ENCODE data around the gene MRPS15.
"Not testable (repeated sequence)": the region's sequence is repeated elsewhere in the genome, so short reads cannot be mapped to it uniquely, and the experiment has no call there.

Gene MRPS15

GRCh38 chr1:36487906-36488305, 23.7 kb upstream of the MRPS15 start:
- no peak for TF ChIP-seq CTCF (IDR thresholded peaks at IDR 0.05; ENCODE audit: low read length, missing control alignments)
- no peak overlapping the region for H3K4me3 ChIP-seq (replicated peaks; ENCODE audit: low read depth, low read length)
- no peak for DNase-seq (ENCODE audit: low read depth)

- not testable (repeated sequence) for H3K4me3 ChIP-seq (replicated peaks; ENCODE audit: low read depth, low read length); DNase-seq (ENCODE audit: low read depth)
Measured at GRCh38 chr1:36487336-36487725, 23.1 kb upstream of the MRPS15 start.

GRCh38 chr1:36486439-36487335, 22.5 kb upstream of the MRPS15 start:
- no peak for TF ChIP-seq CTCF (IDR thresholded peaks at IDR 0.05; ENCODE audit: low read length, missing control alignments)
- no peak overlapping the region for H3K4me3 ChIP-seq (replicated peaks; ENCODE audit: low read depth, low read length)
- peak; percentile 46 for DNase-seq (ENCODE audit: low read depth)

- H3K4me3 ChIP-seq (replicated peaks; ENCODE audit: low read depth, low read length), result no peak overlapping the region
- DNase-seq (ENCODE audit: low read depth), result no peak
- no peak for TF ChIP-seq CTCF (IDR thresholded peaks at IDR 0.05; ENCODE audit: low read length, missing control alignments)
Measured at GRCh38 chr1:36486093-36486438, 21.9 kb upstream of the MRPS15 start.

GRCh38 chr1:36484099-36484498, 19.9 kb upstream of the MRPS15 start:
- no peak for TF ChIP-seq CTCF (IDR thresholded peaks at IDR 0.05; ENCODE audit: low read length, missing control alignments)
- no peak overlapping the region for H3K4me3 ChIP-seq (replicated peaks; ENCODE audit: low read depth, low read length)
- DNase-seq (ENCODE audit: low read depth), result no peak

- TF ChIP-seq CTCF (IDR thresholded peaks at IDR 0.05; ENCODE audit: low read length, missing control alignments), result no peak
- no peak for DNase-seq (ENCODE audit: low read depth)
- H3K4me3 ChIP-seq (replicated peaks; ENCODE audit: low read depth, low read length), result no peak within 1 kb of the TSS
Measured at GRCh38 chr1:36482724-36483388, 18.7 kb upstream of the MRPS15 start, which contains the start of gene CSF3R. Gene CSF3R, minus strand, starts transcription at chr1:36482913. Its CDS starts 3,417 bp downstream, at chr1:36479496.

GRCh38 chr1:36481771-36482723, 17.9 kb upstream of the MRPS15 start:
- no peak for DNase-seq (ENCODE audit: low read depth)
- no peak for TF ChIP-seq CTCF (IDR thresholded peaks at IDR 0.05; ENCODE audit: low read length, missing control alignments)
- no peak overlapping the region for H3K4me3 ChIP-seq (replicated peaks; ENCODE audit: low read depth, low read length)

Measured in fibroblast of pulmonary artery (primary cell).